HG03060 (cell line): ENCODE measurements around the gene ZNF626.
"Not testable (repeated sequence)": the region's sequence is repeated elsewhere in the genome, so short reads cannot be mapped to it uniquely, and the experiment has no call there.

Experiments used
- ATAC-seq: cut with Tn5 transposase; IDR thresholded peaks from one replicate; pipeline ENCODE4 v1.9.1; 2021; ENCODE audit warnings: low read depth, moderate number of reproducible peaks; ENCODE audit not compliant: unreplicated experiment

Gene ZNF626

GRCh38 chr19:20661150-20661819, at the start of gene ZNF626:
Gene ZNF626 (minus strand): TSS chr19:20661571. CDS start chr19:20661446, 125 bp downstream.
- ATAC-seq = peak; percentile 90

GRCh38 chr19:20669263-20669662, 7.9 kb upstream of the ZNF626 start:
- no peak for ATAC-seq

GRCh38 chr19:20667281-20667680, 5.9 kb upstream of the ZNF626 start:
- no peak for ATAC-seq

DNA sequence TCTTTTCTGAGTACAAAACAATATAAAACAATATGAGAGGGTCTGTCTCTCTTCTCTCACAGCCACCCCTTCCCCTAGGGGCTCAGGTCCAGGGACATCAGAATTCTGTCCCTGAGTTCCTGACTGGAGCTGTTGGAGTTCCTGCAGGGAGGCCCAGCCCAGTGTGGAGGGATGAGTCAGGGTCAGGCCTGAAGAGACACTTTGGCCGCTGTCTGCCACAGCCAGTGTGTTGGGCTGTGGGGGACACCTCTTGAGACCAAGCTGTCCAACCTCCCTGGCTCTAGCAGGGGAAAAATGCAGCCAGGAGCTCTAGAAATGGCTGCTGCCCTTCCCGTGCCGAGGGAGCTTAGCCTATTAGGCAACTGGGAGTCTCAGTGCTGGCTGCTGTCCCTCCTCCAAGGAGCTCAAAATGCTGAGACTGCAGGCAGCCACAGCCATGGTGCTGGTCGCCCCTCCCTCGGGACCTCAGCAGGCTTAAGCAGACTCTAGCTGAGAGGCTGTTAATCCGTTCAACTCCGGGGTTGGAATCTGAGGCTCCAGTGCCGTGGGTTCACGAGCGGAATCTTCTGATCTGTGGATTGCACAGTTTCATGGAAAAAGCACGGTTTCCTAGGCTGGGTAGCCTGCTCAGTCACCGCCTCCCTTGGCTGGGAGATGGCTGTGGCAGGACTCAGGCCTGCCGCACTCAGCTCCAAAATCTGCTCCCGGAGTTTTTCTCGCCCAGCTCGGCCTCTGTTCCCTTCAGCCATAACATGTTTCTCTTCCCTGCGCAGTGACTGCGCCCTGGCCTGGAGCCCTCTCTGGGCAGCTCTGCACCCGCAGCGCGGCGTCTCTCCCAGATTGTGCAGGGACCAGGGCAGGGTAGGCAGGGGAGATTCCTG, 3.8 kb upstream of the ZNF626 start:
- ATAC-seq = no peak

DNA sequence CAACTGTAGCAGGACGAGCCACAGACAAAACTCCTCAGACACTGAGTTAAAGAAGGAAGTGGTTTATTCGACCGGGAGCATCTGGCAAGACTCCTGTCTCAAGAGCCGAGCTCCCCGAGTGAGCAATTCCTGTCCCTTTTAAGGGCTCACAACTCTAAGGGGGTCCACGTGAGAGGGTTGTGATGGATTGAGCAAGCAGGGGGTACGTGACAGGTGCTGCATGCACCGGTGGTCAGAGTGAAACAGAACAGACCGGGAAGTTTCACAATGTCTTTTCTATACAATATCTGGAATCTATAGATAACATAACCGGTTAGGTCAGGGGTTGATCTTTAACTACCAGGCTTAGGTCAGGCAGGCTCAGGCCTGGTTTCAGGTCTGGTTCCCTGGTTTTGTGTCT, 3.1 kb upstream of the ZNF626 start:
- ATAC-seq = not testable (repeated sequence)

- no peak for ATAC-seq
Observed at GRCh38 chr19:20662421-20663105, 1.2 kb upstream of the ZNF626 start.

GRCh38 chr19:20660473-20661140, 764 bp downstream of the ZNF626 start:
- ATAC-seq = no peak

- no peak for ATAC-seq
Observed at GRCh38 chr19:20640545-20640944, 20.8 kb downstream of the ZNF626 start.

GRCh38 chr19:20640023-20640422, 21.3 kb downstream of the ZNF626 start:
- no peak for ATAC-seq

DNA sequence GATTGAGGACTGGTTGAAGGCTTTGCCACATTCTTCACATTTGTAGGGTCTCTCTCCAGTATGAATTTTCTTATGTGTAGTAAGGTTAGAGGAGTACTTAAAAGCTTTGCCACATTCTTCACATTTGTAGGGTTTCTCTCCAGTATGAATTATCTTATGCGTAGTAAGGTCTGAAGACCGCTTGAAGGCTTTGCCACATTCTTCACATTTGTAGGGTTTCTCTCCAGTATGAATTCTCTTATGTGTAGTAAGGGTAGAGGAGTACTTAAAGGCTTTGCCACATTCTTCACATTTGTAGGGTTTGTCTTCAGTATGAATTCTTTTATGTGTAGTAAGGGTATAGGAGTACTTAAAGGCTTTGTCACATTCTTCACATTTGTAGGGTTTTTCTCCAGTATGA, 36.8 kb downstream of the ZNF626 start:
- ATAC-seq = not testable (repeated sequence)

DNA sequence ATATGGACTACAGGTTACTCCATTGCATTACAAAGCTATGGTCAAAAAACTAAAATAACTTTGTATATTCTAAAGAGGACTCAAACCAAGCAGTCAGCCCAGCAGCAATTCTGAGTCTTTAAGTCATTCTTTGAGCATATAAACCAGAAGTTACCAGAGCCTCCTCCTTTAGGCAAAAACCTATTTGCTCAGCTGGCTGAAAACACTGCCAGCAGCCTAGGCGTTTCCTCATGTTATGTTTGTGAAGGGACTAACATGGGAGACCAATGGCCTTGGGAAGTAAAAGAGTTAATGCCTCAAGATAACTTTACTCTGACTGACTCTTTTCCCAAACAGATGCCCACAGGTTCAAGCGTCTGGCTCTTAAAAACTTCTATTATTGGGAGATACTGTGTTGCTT, 45.3 kb downstream of the ZNF626 start:
- no peak for ATAC-seq

DNA sequence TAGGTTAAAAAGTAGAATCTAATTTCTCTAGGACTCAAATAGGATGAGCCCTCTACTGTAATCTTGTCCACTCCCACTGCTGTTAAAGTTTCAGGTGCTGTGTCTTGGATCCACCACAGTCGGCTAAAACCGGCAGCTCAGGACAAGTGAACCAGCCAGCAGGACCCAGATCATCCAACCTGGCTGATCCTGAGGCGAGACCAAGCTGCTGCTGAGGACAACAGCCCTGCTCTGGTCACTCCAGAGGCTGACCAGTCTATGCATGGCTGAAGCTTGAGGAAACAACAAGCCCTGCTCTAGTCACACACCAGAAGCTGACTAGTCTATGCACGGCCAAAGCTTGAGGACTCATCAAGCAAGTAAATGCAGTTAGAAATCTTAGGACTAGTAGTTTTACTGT, 46.4 kb downstream of the ZNF626 start:
- not testable (repeated sequence) for ATAC-seq

DNA sequence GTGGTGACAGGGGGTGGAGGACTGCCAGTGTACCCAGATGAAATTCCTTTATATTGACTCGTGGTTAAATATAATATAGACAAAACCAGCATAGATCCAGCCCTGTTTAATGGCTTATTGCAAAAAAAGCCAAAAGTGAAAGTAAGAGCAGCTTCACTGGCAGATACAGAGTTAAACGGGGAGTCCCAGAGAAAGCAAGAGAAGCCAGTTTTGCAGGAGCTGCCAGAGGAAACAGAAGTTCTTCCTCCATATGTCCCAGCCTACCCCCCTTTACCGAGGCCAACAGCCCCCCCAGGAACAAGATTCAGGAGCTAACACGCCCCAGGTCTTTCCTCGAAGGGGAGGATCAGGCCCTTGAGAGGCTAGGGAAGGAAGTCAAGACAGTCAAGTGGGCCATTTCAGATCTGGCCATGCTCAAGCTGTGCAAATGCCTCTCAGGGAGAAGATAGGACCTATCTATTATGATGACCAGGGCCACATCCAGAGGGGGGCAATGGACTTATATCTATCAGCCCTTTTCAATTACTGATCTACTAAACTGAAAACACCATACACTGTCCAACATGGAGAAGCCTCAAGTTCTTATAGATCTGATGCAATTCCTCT, 48.6 kb downstream of the ZNF626 start:
- ATAC-seq = no peak

GRCh38 chr19:20611866-20612265, 49.5 kb downstream of the ZNF626 start:
- ATAC-seq = no peak

DNA sequence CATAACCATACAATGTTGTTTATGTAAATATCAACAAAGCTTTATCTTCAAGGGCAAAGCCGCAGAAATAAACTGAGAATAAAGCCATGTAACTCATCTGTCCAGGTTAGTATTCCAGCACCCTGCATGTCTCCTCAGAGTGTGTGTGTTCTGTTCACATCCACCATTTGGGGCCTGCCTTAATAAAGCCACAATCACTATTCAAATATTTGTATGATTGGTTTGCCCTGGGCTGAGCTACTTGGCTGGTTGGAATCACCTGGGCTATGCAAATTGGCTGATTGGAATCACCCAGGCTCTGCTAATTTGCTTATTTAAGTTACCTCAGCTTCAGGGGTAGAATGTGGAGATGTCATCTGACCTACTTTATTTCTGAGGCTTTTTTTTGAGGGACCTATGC, 53.4 kb downstream of the ZNF626 start:
- no peak for ATAC-seq
